Vagina (tissue), 2 donors: ENCODE measurements around the gene SLC9C1. TPM values are rescaled to one million over a fixed set of nuclear protein-coding genes. Genes with fewer than 3 reads are reported as not detected.
A peak's percentile ranks its signal among the peaks of the same experiment; 100 is the strongest.

ENCODE experiments used
- DNase-seq, 2 donors: peaks; one replicate each; pipeline ENCODE4 v3.0.0-alpha.2; 2017; ENCODE audit errors: extremely low spot score in 2 of 2
- H3K27ac ChIP-seq: fragments of 200-600 bp; sonication (generic); one replicate; pipeline ENCODE4 v1.5.1; 2019
- H3K27me3 ChIP-seq: fragments of 200-600 bp; sonication (generic); one replicate; pipeline ENCODE4 v1.5.1; 2019
- H3K36me3 ChIP-seq, 2 donors: fragments of 200-600 bp; sonication (generic); one replicate each; pipeline ENCODE4 v1.5.1; 2017 to 2019
- H3K4me1 ChIP-seq: fragments of 200-600 bp; sonication (generic); one replicate; pipeline ENCODE4 v1.5.1; 2019
- H3K4me3 ChIP-seq, 2 donors: fragments of 200-600 bp; sonication (generic); 1 replicate in 1 of 2; 2 replicates in 1 of 2; pipeline ENCODE4 v1.5.1; 2016 to 2019
- H3K9me3 ChIP-seq: fragments of 200-600 bp; sonication (generic); one replicate; pipeline ENCODE4 v1.5.1; 2019
- CTCF ChIP-seq, 3 experiments: fragments of 450-650 bp in 2 of 3; fragments of 200-600 bp in 1 of 3; sonication (generic) in 1 of 3; IDR thresholded peaks; one replicate each; pipeline ENCODE4 v1.5.1; 2017 to 2019; ENCODE audit warnings: antibody characterized with exemption in 3 of 3, mild to moderate bottlenecking in 2 of 3, moderate library complexity in 2 of 3
- POLR2A ChIP-seq, 2 donors: fragments of 450-650 bp; IDR thresholded peaks; one replicate each; pipeline ENCODE4 v1.6.1; 2017; ENCODE audit warnings: antibody characterized with exemption in 2 of 2, mild to moderate bottlenecking in 2 of 2, moderate library complexity in 2 of 2
- POLR2AphosphoS5 ChIP-seq, 2 donors: sonication (generic); formaldehyde crosslinking; IDR thresholded peaks; one replicate each; pipeline ENCODE4 v1.9.0; 2017; ENCODE audit warnings: antibody characterized with exemption in 2 of 2, mild to moderate bottlenecking in 2 of 2, low read depth in 1 of 2; ENCODE audit not compliant: insufficient read depth in 1 of 2
- intact Hi-C: fragments of 100-400 bp; cut with DNase I; formaldehyde crosslinking; loops from one replicate; pipeline ENCODE4 v1.15.1; 2023
- total RNA-seq: library from RNA; depleted of rRNA; stranded (reverse); fragments of >200 nt; gene quantifications from one replicate; pipeline ENCODE4 v1.2.3, GENCODE V29; 2016

SLC9C1 gene
- total RNA-seq, 1 donor from 2014 or later = not detected

GRCh38 chr3:112307557-112307956, 13.5 kb upstream of the SLC9C1 start:
- intact Hi-C loops = no loop called here
- no peaks in the 10 kb centered on the region for H3K9me3 ChIP-seq
- H3K36me3 ChIP-seq = no peaks in the 10 kb centered on the region
- H3K4me1 ChIP-seq = peaks cover 18% of the 10 kb centered on the region
- no peak overlapping the region for H3K4me3 ChIP-seq
- no peak for TF ChIP-seq POLR2AphosphoS5 (IDR thresholded peaks at IDR 0.05; ENCODE audit: insufficient read depth in 1 of 2, low read depth in 1 of 2)
- no peak for TF ChIP-seq POLR2A (IDR thresholded peaks at IDR 0.05)
- TF ChIP-seq CTCF (IDR thresholded peaks at IDR 0.05) = no peak
- no peak overlapping the region for H3K27ac ChIP-seq
- DNase-seq = no peak
- H3K27me3 ChIP-seq = no peaks in the 10 kb centered on the region

GRCh38 chr3:112306825-112307224, 12.8 kb upstream of the SLC9C1 start:
- Histone ChIP-seq H3K4me1 (peaks cover 18% of the 10 kb centered on the region), H3K9me3 (no peaks in the 10 kb centered on the region), H3K27ac (no peak overlapping the region), H3K4me3 (no peak overlapping the region), H3K36me3 (no peaks in the 10 kb centered on the region), H3K27me3 (no peaks in the 10 kb centered on the region)
- TF ChIP-seq POLR2AphosphoS5 (IDR thresholded peaks at IDR 0.05; ENCODE audit: insufficient read depth in 1 of 2, low read depth in 1 of 2) (no peak), POLR2A (IDR thresholded peaks at IDR 0.05) (no peak), CTCF (IDR thresholded peaks at IDR 0.05) (no peak)
- intact Hi-C loops = no loop called here
- DNase-seq = no peak

GRCh38 chr3:112304611-112305010, 10.6 kb upstream of the SLC9C1 start:
- DNase-seq = no peak
- Histone ChIP-seq H3K27ac (no peak overlapping the region), H3K4me1 (peaks cover 18% of the 10 kb centered on the region), H3K36me3 (no peaks in the 10 kb centered on the region), H3K4me3 (peak overlapping the region; percentile 46 to 51), H3K27me3 (no peaks in the 10 kb centered on the region), H3K9me3 (no peaks in the 10 kb centered on the region)
- intact Hi-C loops = no loop called here
- no peak for TF ChIP-seq POLR2A (IDR thresholded peaks at IDR 0.05)
- TF ChIP-seq CTCF (IDR thresholded peaks at IDR 0.05) = peak in 1 of 3 experiments; percentile 23

- no peak for DNase-seq
- H3K36me3 ChIP-seq = no peaks in the 10 kb centered on the region
Measured at GRCh38 chr3:112303764-112304325, 9.8 kb upstream of the SLC9C1 start.

More at GRCh38 chr3:112303764-112304325, 9.8 kb upstream of the SLC9C1 start:
- intact Hi-C loops = no loop called here
- TF ChIP-seq POLR2A (IDR thresholded peaks at IDR 0.05) (no peak), POLR2AphosphoS5 (IDR thresholded peaks at IDR 0.05; ENCODE audit: insufficient read depth in 1 of 2, low read depth in 1 of 2) (no peak), CTCF (IDR thresholded peaks at IDR 0.05) (no peak)
- no peaks in the 10 kb centered on the region for H3K9me3 ChIP-seq
- H3K27ac ChIP-seq = no peak overlapping the region
- H3K27me3 ChIP-seq = no peaks in the 10 kb centered on the region
- H3K4me3 ChIP-seq = peak overlapping the region; percentile 46 to 51
- peaks cover 18% of the 10 kb centered on the region for H3K4me1 ChIP-seq
